Caco-2 (cell line): ENCODE measurements around the gene AOPEP. TPM values are rescaled to one million over a fixed set of nuclear protein-coding genes. Genes with fewer than 3 reads are reported as not detected.

Source experiments
- BruUV-seq: library from RNA; stranded (reverse); fragments of 400-500 nt; replicated peaks from 2 replicates; lab custom pipeline; 2021; lab: Mats Ljungman, UMichigan
- CTCF ChIA-PET: fragments of 300-600 bp; sonication (Branson Sonifier 250); formaldehyde crosslinking; loops from one replicate; lab custom pipeline; 2022; ENCODE audit warnings: antibody characterized with exemption; lab: Charles Lee
- POLR2A ChIA-PET: fragments of 300-600 bp; sonication (Branson Sonifier 250); formaldehyde crosslinking; loops from one replicate; lab custom pipeline; 2022; ENCODE audit warnings: antibody characterized with exemption; lab: Charles Lee
- DNase-seq, 2 experiments: peaks; one replicate each; pipeline versions ENCODE4 v3.0.0 to v3.0.0-alpha.2; 2020 to 2022
- H3K27me3 ChIP-seq: replicated peaks from 2 replicates; pipeline ENCODE4 v1.6.0; 2011; ENCODE audit warnings: low read length; ENCODE audit not compliant: control insufficient read depth, insufficient read depth
- H3K36me3 ChIP-seq: 2 replicates; pipeline ENCODE4 v1.5.1; 2011; ENCODE audit warnings: low read length; ENCODE audit not compliant: control insufficient read depth, insufficient read depth
- H3K4me1 ChIP-seq: fragments of 250-450 bp; sonication (Bioruptor Pico); 2 replicates; pipeline ENCODE4 v1.5.1; 2020; ENCODE audit warnings: mild to moderate bottlenecking
- H3K4me3 ChIP-seq: 2 replicates; pipeline ENCODE4 v1.5.1; 2011; ENCODE audit warnings: low read depth, mild to moderate bottlenecking, control low read depth, low read length
- H3K9me3 ChIP-seq: fragments of 250-450 bp; sonication (Bioruptor Pico); 2 replicates; pipeline ENCODE4 v1.5.1; 2020; ENCODE audit warnings: mild to moderate bottlenecking, moderate library complexity
- H3K27ac Mint-ChIP-seq: one replicate; pipeline ENCODE4 v1.8.0; 2022; ENCODE audit warnings: mixed read lengths; ENCODE audit not compliant: unreplicated experiment
- H3K27me3 Mint-ChIP-seq: one replicate; pipeline ENCODE4 v1.8.0; 2022; ENCODE audit warnings: mixed read lengths; ENCODE audit not compliant: insufficient read depth, unreplicated experiment
- H3K36me3 Mint-ChIP-seq: one replicate; pipeline ENCODE4 v1.8.0; 2022; ENCODE audit warnings: mild to moderate bottlenecking, mixed read lengths; ENCODE audit not compliant: insufficient read depth, unreplicated experiment
- H3K4me1 Mint-ChIP-seq: one replicate; pipeline ENCODE4 v1.8.0; 2022; ENCODE audit warnings: low read depth, mixed read lengths; ENCODE audit not compliant: unreplicated experiment
- H3K4me3 Mint-ChIP-seq: one replicate; pipeline ENCODE4 v1.8.0; 2022; ENCODE audit warnings: mild to moderate bottlenecking, moderate library complexity, mixed read lengths; ENCODE audit not compliant: unreplicated experiment
- H3K9me3 Mint-ChIP-seq: one replicate; pipeline ENCODE4 v1.8.0; 2022; ENCODE audit warnings: mixed read lengths; ENCODE audit not compliant: unreplicated experiment
- CTCF ChIP-seq, 2 experiments: fragments of 200-600 bp in 1 of 2; IDR thresholded peaks; 1 replicate in 1 of 2; 2 replicates in 1 of 2; pipeline versions ENCODE4 v1.5.1 to v1.8.0; 2011 to 2022; ENCODE audit warnings: antibody characterized with exemption in 1 of 2, control low read depth in 1 of 2, inconsistent platforms in 1 of 2, low read depth in 1 of 2, low read length in 1 of 2, mild to moderate bottlenecking in 1 of 2, moderate library complexity in 1 of 2; ENCODE audit not compliant: insufficient read depth in 1 of 2, severe bottlenecking in 1 of 2, unreplicated experiment in 1 of 2
- intact Hi-C: fragments of 100-400 bp; cut with micrococcal nuclease; formaldehyde crosslinking; loops from one replicate; pipeline ENCODE4 v1.10.0; 2022; ENCODE audit not compliant: unreplicated experiment
- total RNA-seq: library from RNA; stranded (reverse); gene quantifications from 2 replicates; pipeline ENCODE4 v1.2.3, GENCODE V29; 2022

AOPEP gene
- total RNA-seq, 1 experiment from 2014 or later: 63.3 TPM

GRCh38 chr9:95009459-95009858, 283.0 kb downstream of the AOPEP start:
- no TSS peak for BruUV-seq
- POLR2A ChIA-PET: no interaction called here
- Histone ChIP-seq H3K9me3 (no peaks in the 10 kb centered on the region), H3K4me1 (peaks cover 32% of the 10 kb centered on the region), H3K36me3 (no peaks in the 10 kb centered on the region; the same call in none of the 2 replicates), H3K4me3 (no peak overlapping the region), H3K27me3 (no peaks in the 10 kb centered on the region)
- H3K27ac Mint-ChIP-seq: no peak overlapping the region
- intact Hi-C loops: loop anchor here (5.0 kb wide), 1 partner anchor 87 kb away; no protein-coding TSS in a partner anchor
- no peak overlapping the region for H3K4me3 Mint-ChIP-seq
- CTCF ChIA-PET: no interaction called here
- no peak for DNase-seq
- H3K4me1 Mint-ChIP-seq: peaks cover 28% of the 10 kb centered on the region
- no peaks in the 10 kb centered on the region for H3K27me3 Mint-ChIP-seq
- no peaks in the 10 kb centered on the region for H3K9me3 Mint-ChIP-seq
- TF ChIP-seq CTCF (IDR thresholded peaks at IDR 0.05; ENCODE audit: insufficient read depth in 1 of 2, low read depth in 1 of 2, low read length in 1 of 2, severe bottlenecking in 1 of 2, unreplicated experiment in 1 of 2): no peak
- peaks cover 41% of the 10 kb centered on the region for H3K36me3 Mint-ChIP-seq

DNA sequence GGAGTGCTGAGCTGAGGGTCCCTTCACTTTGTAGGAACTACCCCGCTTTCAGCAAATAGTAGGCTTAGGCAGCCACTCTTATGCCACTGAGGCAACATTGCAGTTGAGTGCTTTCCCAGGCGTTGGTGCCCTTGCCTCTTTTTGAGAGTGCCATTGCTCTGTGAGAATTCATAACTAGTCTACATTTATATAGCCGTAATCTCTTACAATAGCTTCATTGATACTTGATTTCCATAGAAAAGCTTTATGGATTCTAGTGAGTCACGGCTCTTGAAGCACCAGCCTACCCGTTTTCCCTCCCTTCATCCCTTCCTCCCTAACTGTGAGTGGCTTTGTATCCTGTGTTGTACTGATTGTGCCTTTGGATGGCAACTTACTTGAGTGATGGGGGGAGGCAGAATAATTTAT, 283.9 kb downstream of the AOPEP start:
- Mint-ChIP-seq H3K4me3 (no peak overlapping the region), H3K4me1 (peaks cover 28% of the 10 kb centered on the region), H3K27ac (no peak overlapping the region), H3K9me3 (no peaks in the 10 kb centered on the region), H3K27me3 (no peaks in the 10 kb centered on the region), H3K36me3 (peaks cover 48% of the 10 kb centered on the region)
- Histone ChIP-seq H3K4me1 (peaks cover 32% of the 10 kb centered on the region), H3K9me3 (no peaks in the 10 kb centered on the region), H3K36me3 (no peaks in the 10 kb centered on the region; the same call in none of the 2 replicates), H3K27me3 (no peaks in the 10 kb centered on the region), H3K4me3 (no peak overlapping the region)
- no peak for TF ChIP-seq CTCF (IDR thresholded peaks at IDR 0.05; ENCODE audit: insufficient read depth in 1 of 2, low read depth in 1 of 2, low read length in 1 of 2, severe bottlenecking in 1 of 2, unreplicated experiment in 1 of 2)
- ChIA-PET POLR2A (no interaction called here), CTCF (no interaction called here)
- no TSS peak for BruUV-seq
- intact Hi-C loops: no loop called here
- no peak for DNase-seq

- no peaks in the 10 kb centered on the region; the same call in none of the 2 replicates for H3K36me3 ChIP-seq
- H3K9me3 ChIP-seq: no peaks in the 10 kb centered on the region
- H3K4me1 ChIP-seq: peaks cover 17% of the 10 kb centered on the region
- peaks cover 49% of the 10 kb centered on the region for H3K36me3 Mint-ChIP-seq
- ChIA-PET CTCF (no interaction called here), POLR2A (no interaction called here)
- no peaks in the 10 kb centered on the region for H3K9me3 Mint-ChIP-seq
- no peak overlapping the region for H3K27ac Mint-ChIP-seq
- H3K4me3 Mint-ChIP-seq: no peak overlapping the region
- DNase-seq: no peak
- no peak overlapping the region for H3K4me3 ChIP-seq
- peaks cover 18% of the 10 kb centered on the region for H3K4me1 Mint-ChIP-seq
- intact Hi-C loops: no loop called here
- H3K27me3 Mint-ChIP-seq: no peaks in the 10 kb centered on the region
- no peak for TF ChIP-seq CTCF (IDR thresholded peaks at IDR 0.05; ENCODE audit: insufficient read depth in 1 of 2, low read depth in 1 of 2, low read length in 1 of 2, severe bottlenecking in 1 of 2, unreplicated experiment in 1 of 2)
- no TSS peak for BruUV-seq
- no peaks in the 10 kb centered on the region for H3K27me3 ChIP-seq
Measured at GRCh38 chr9:95012035-95012708, 285.7 kb downstream of the AOPEP start.
